BLaER1 (cell line): ENCODE results near the gene SMIM45.
A peak's percentile ranks its signal among the peaks of the same experiment; 100 is the strongest.

ENCODE experiments used
- H3K27ac ChIP-seq: shearing (Covaris generic); formaldehyde crosslinking; 2 replicates; pipeline ENCODE4 v1.8.1; 2022
- H3K27me3 ChIP-seq: shearing (Covaris generic); formaldehyde crosslinking; 2 replicates; pipeline ENCODE4 v1.8.1; 2022
- H3K36me3 ChIP-seq: shearing (Covaris generic); formaldehyde crosslinking; 2 replicates; pipeline ENCODE4 v1.8.1; 2022
- H3K4me1 ChIP-seq: shearing (Covaris generic); formaldehyde crosslinking; 2 replicates; pipeline ENCODE4 v1.8.1; 2022
- H3K4me2 ChIP-seq: shearing (Covaris generic); formaldehyde crosslinking; 2 replicates; pipeline ENCODE4 v1.8.1; 2022
- H3K4me3 ChIP-seq: shearing (Covaris generic); formaldehyde crosslinking; 2 replicates; pipeline ENCODE4 v1.8.1; 2022
- H3K9ac ChIP-seq: shearing (Covaris generic); formaldehyde crosslinking; 2 replicates; pipeline ENCODE4 v1.8.1; 2022
- H3K9me3 ChIP-seq: shearing (Covaris generic); formaldehyde crosslinking; 2 replicates; pipeline ENCODE4 v1.8.1; 2022
- H4K20me1 ChIP-seq: shearing (Covaris generic); formaldehyde crosslinking; 2 replicates; pipeline ENCODE4 v1.8.1; 2022
- Cebpa-rat ChIP-seq: shearing (Covaris generic); IDR thresholded peaks from 2 replicates; pipeline ENCODE4 v1.8.1; 2022

SMIM45 gene

GRCh38 chr22:41915035-41915785, 36.7 kb upstream of the SMIM45 start, which contains the start of gene SHISA8:
Gene SHISA8 (minus strand): TSS chr22:41915074. CDS start chr22:41914667, 407 bp downstream.
- TF ChIP-seq Cebpa-rat = no peak
- peaks cover 78% of the 10 kb centered on the region for H3K27me3 ChIP-seq
- H3K4me3 ChIP-seq = peak within 1 kb of the TSS; percentile 67
- peak within 1 kb of the TSS; percentile 96 for H3K4me2 ChIP-seq
- H4K20me1 ChIP-seq = peaks cover 97% of the 10 kb centered on the region
- no peaks in the 10 kb centered on the region for H3K9me3 ChIP-seq
- H3K27ac ChIP-seq = no peak within 1 kb of the TSS
- peak within 1 kb of the TSS; percentile 57 for H3K9ac ChIP-seq
- peaks cover 55% of the 10 kb centered on the region for H3K4me1 ChIP-seq
- no peaks in the 10 kb centered on the region for H3K36me3 ChIP-seq

DNA sequence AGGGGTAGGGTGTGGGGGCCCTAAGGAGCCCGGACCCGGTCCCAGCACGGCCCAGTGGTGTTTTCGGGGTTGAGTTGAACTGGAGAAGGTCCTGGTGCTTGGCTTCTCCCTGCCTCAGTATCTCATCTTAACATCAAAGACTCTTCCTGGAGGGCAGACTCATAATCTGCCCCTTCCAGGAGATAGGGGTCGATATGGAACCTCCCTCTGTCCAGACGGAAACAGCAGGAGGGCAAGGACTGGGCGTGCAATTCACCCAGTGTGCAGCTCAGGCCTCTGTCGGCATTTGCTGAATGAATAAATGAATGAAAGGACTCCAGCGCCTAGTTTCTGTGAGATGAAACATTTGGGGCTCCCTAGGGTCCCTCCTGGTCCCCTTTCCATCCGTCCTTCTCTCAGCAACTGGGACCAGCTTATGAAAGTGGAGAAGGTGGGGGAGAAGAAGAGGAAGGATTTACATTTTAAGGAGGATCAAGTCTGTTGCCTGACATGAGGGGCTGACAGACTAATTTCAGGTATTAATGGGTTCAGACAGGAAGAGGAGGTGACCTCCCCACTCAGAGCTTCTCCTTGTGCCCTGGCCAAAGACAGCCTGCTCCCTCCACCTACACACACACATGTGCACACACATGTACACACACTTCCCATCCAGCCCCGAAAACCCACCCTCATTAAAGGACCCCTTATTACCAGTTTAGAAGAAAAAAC, 36.0 kb upstream of the SMIM45 start:
- Histone ChIP-seq H3K27ac (no peak overlapping the region), H3K4me1 (peaks cover 55% of the 10 kb centered on the region), H3K27me3 (peaks cover 71% of the 10 kb centered on the region), H3K4me3 (peak overlapping the region; percentile 67; the same call in 1 of the 2 replicates), H3K4me2 (peak overlapping the region; percentile 96; the same call in 1 of the 2 replicates), H3K36me3 (no peaks in the 10 kb centered on the region), H3K9ac (no peak overlapping the region), H4K20me1 (peaks cover 97% of the 10 kb centered on the region), H3K9me3 (no peaks in the 10 kb centered on the region)
- TF ChIP-seq Cebpa-rat = no peak

DNA sequence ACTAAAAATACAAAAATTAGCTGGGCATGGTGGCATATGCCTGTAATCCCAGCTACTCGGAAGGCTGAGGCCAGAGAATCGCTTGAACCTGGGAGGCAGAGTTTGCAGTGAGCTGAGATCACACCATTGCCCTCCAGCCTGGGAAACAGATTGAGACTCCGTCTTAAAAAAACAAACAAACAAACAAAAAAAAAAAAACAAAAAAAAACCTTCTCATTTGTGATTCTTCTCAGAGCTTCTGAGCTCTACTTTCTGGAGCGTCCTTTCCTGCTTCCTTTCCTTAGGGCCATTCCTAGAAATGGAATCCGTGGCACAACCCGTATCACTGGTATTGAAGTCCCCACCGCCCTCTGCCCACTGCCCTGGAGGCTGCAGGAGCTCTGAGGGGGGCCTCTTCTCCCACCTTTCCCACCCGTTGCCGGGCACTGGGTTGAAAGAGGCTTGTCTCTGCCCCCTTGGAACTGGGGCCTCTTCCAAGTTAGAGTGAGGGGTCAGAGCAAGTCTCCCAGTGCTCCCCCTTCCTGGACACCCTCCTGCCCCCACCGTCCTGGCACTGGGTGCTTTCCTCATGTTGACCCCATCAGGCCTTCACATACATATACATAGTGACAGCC, 35.1 kb upstream of the SMIM45 start:
- Histone ChIP-seq H3K36me3 (no peaks in the 10 kb centered on the region), H3K4me2 (no peak overlapping the region), H3K27me3 (peaks cover 62% of the 10 kb centered on the region), H3K9ac (no peak overlapping the region), H3K9me3 (no peaks in the 10 kb centered on the region), H3K4me3 (no peak overlapping the region), H3K27ac (no peak overlapping the region), H4K20me1 (peaks cover 97% of the 10 kb centered on the region), H3K4me1 (peaks cover 60% of the 10 kb centered on the region)
- no peak for TF ChIP-seq Cebpa-rat

GRCh38 chr22:41917375-41917902, 34.5 kb upstream of the SMIM45 start:
- Histone ChIP-seq H3K27me3 (peaks cover 56% of the 10 kb centered on the region), H3K9me3 (no peaks in the 10 kb centered on the region), H4K20me1 (peaks cover 97% of the 10 kb centered on the region), H3K36me3 (no peaks in the 10 kb centered on the region), H3K4me3 (no peak overlapping the region), H3K4me1 (peaks cover 66% of the 10 kb centered on the region), H3K4me2 (peak overlapping the region; percentile 100), H3K9ac (no peak overlapping the region), H3K27ac (no peak overlapping the region)
- no peak for TF ChIP-seq Cebpa-rat

DNA sequence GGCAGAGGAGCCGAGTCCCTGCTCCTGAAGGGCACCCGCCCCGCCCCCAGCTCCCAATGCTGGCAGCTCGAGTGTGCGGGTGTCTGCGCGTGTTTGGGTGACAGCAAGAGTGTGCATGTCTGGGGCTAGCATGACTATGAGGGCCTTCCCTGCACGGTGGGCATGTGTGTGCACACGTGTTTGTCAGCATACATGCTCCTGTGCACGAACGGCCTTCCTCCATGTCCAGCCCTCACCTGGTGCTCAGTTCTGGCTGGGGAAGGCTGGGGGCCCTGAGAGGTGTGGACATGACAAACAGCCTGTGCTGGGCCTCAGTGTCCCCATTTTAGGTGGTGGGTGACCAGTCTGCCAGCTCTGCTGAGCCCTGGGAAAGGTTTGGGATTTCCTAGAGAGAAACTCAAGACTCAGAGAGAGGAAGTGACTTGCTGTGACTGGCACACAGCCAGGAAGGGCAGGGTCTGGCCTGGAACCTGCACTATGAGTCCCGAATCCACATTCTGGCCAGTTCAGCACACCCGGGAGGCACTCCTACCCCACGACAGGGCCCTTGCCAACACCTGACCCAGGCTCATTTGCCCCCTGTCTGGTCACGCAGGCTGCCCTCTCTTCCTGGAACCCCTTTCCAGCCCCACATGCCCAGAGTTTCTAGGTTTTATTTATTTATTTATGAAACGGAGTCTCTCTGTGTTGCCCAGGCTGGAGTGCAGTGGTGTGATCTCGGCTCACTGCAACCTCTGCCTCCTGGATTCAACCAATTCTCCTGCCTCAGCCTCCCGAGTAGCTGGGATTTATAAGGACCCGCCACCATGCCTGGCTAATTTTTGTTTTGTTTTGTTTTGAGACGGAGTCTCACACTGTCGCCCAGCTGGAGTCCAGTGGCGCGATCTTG, 33.8 kb upstream of the SMIM45 start:
- Histone ChIP-seq H3K27ac (no peak overlapping the region), H3K4me1 (peaks cover 72% of the 10 kb centered on the region), H3K9ac (no peak overlapping the region), H3K27me3 (peaks cover 49% of the 10 kb centered on the region), H3K9me3 (no peaks in the 10 kb centered on the region), H4K20me1 (peaks cover 97% of the 10 kb centered on the region), H3K4me3 (no peak overlapping the region), H3K4me2 (peak overlapping the region; percentile 100), H3K36me3 (peaks cover 5% of the 10 kb centered on the region)
- no peak for TF ChIP-seq Cebpa-rat

DNA sequence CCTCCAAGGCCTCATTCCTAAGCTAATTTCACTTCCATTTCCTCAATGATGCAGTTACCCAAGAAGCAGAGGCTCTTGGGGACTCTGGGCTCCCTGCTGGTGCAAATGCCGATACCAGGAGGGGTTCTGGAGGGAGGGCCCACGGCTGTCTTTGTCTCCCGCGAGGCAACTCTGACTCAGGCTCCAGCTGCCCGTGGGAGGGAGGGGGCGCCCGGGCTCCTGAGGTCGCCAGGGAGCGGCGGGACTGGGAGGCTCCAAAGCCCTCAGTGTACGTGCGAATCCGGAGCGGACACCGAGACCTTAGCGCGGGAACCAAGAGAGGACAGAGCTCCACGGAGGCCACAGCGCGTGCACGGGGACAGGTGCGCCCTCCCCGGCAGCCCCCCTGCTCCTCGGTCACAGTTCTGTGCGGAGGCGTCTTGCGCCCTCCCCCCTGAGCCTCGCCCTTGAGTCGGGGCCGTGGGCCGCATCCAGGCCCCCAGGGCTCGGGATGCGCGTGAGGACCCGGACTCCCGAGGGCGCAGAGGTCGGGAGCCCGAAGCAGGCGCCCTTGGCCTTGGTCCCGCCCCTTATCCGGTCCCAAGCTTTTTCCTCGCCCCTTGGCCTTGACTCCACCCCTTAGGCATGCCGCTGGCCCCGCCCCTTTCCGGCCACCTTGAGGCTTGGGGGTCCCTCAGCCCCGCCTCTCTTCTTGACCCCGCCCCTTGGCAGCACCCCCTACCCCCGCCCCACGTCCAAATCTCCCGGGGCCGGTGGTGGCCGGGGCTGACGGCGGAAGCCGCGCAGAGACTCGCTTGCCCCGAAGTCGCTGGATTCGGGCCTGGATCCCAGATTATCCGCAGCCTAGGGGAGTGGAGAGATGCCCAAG, 32.4 kb upstream of the SMIM45 start:
- H3K27me3 ChIP-seq = peaks cover 34% of the 10 kb centered on the region
- H3K4me2 ChIP-seq = peak overlapping the region; percentile 100
- peaks cover 19% of the 10 kb centered on the region for H3K36me3 ChIP-seq
- peak overlapping the region; percentile 74 for H3K27ac ChIP-seq
- H3K9ac ChIP-seq = peak overlapping the region; percentile 74
- H3K9me3 ChIP-seq = no peaks in the 10 kb centered on the region
- H3K4me1 ChIP-seq = peaks cover 79% of the 10 kb centered on the region
- H3K4me3 ChIP-seq = peak overlapping the region; percentile 66
- peaks cover 97% of the 10 kb centered on the region for H4K20me1 ChIP-seq
- no peak for TF ChIP-seq Cebpa-rat

DNA sequence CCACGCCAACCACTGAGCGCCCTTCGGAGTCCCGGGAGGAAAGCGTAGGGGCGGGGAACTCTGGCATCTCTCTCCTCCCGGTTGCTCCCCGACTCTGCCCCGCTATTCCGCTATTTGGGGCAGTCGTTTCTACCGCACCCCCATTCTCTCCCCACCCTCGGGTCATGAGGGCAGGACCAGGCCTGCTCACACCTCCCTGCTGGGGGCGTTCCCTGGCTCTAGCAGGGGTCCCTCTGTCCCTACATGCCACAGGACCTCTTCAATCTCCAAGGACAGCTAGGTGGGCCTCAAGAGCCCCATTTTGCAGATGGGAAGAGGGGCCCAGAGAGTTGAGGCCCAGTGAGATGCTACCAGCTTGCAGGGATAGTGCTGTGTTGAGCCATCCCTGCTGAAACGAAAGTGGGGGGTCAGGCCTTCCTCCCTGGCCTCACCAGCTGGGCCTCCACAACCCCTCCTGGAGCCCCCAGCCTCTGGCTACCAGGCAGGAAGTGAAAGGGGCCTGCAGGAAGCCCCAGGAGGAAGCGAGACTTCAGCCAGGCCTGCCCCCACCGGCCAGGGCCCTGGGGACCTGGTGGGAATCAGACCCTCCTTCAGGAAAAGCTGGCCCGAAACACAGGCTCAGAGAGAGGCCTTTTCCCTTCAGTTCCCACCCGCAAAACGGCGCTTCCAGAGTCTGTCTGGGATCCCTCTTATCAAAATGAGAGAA, 31.5 kb upstream of the SMIM45 start:
- peak overlapping the region; percentile 100 for H3K4me2 ChIP-seq
- H3K27me3 ChIP-seq = peaks cover 26% of the 10 kb centered on the region
- peaks cover 27% of the 10 kb centered on the region for H3K36me3 ChIP-seq
- no peaks in the 10 kb centered on the region for H3K9me3 ChIP-seq
- H3K4me1 ChIP-seq = peaks cover 81% of the 10 kb centered on the region
- peak overlapping the region; percentile 66 for H3K4me3 ChIP-seq
- TF ChIP-seq Cebpa-rat = no peak
- peaks cover 97% of the 10 kb centered on the region for H4K20me1 ChIP-seq
- H3K9ac ChIP-seq = peak overlapping the region; percentile 50
- H3K27ac ChIP-seq = peak overlapping the region; percentile 74

- Histone ChIP-seq H3K36me3 (peaks cover 28% of the 10 kb centered on the region), H4K20me1 (peaks cover 84% of the 10 kb centered on the region), H3K4me1 (peaks cover 84% of the 10 kb centered on the region), H3K9me3 (no peaks in the 10 kb centered on the region), H3K4me3 (no peak overlapping the region), H3K4me2 (peak overlapping the region; percentile 100), H3K9ac (no peak overlapping the region), H3K27me3 (peaks cover 7% of the 10 kb centered on the region; the same call in 1 of the 2 replicates), H3K27ac (0 out of 2 replicates have a peak overlapping the region, but pooled peaks have one; percentile 2)
- no peak for TF ChIP-seq Cebpa-rat
These were observed 29.6 kb upstream of the SMIM45 start for GRCh38 chr22:41922328-41922727.
